Tibial nerve (tissue), 4 donors: ENCODE measurements around the gene ECHS1.

Experiments
- EP300 ChIP-seq, 2 donors: sonication (generic); formaldehyde crosslinking; IDR thresholded peaks; one replicate each; pipeline ENCODE4 v1.6.1; 2017; ENCODE audit warnings: antibody characterized with exemption in 2 of 2, mild to moderate bottlenecking in 1 of 2
- POLR2A ChIP-seq, 2 donors: fragments of 450-650 bp; IDR thresholded peaks; one replicate each; pipeline ENCODE4 v1.6.1; 2017; ENCODE audit warnings: antibody characterized with exemption in 2 of 2, mild to moderate bottlenecking in 2 of 2, moderate library complexity in 2 of 2
- TF ChIP-seq, protein P1 (sequence below), 5 experiments: fragments of 200-600 bp in 3 of 5; fragments of 450-650 bp in 2 of 5; sonication (generic) in 3 of 5; IDR thresholded peaks; one replicate each; pipeline ENCODE4 v1.5.1; 2016 to 2019; ENCODE audit warnings: antibody characterized with exemption in 5 of 5, mild to moderate bottlenecking in 3 of 5, moderate library complexity in 2 of 5

DNA sequence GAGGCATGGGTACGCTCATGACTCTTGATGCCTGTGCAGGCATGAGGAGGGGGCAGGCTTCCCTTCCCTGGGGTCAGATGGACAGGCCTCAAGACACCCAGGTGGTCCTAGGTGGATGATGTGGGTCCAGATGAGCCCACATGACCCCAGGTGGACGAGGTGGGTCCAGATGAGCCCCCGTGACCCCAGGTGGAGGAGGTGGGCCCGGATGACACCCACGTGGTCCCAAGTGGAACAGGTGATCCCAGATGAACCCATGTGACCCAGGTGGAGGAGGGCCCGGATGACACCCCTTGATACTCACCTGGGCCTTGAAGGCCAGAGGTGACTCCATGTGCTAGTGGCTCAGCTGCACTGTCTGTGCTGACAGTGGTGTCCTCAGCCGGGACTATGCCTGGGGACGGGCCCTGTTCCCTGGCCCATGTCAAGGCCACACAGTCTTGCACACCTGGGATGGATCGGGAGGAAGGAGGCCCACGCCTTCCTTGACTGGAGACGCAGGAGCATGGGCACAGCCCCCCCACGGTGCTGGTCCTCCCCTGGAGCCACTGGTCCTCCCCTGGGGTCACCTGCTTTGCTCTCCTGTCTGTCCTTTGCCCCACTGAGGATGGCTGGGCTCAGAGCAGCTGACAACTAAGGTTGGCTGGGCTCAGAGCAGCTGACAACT, 22.7 kb downstream of the ECHS1 start:
- TF ChIP-seq, protein P1, sequence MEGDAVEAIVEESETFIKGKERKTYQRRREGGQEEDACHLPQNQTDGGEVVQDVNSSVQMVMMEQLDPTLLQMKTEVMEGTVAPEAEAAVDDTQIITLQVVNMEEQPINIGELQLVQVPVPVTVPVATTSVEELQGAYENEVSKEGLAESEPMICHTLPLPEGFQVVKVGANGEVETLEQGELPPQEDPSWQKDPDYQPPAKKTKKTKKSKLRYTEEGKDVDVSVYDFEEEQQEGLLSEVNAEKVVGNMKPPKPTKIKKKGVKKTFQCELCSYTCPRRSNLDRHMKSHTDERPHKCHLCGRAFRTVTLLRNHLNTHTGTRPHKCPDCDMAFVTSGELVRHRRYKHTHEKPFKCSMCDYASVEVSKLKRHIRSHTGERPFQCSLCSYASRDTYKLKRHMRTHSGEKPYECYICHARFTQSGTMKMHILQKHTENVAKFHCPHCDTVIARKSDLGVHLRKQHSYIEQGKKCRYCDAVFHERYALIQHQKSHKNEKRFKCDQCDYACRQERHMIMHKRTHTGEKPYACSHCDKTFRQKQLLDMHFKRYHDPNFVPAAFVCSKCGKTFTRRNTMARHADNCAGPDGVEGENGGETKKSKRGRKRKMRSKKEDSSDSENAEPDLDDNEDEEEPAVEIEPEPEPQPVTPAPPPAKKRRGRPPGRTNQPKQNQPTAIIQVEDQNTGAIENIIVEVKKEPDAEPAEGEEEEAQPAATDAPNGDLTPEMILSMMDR (IDR thresholded peaks at IDR 0.05), result no peak
- TF ChIP-seq POLR2A (IDR thresholded peaks at IDR 0.05) (no peak), EP300 (IDR thresholded peaks at IDR 0.05) (no peak)
